Renal pelvis (tissue), 4 donors: ENCODE measurements around the gene KLF1. TPM values are rescaled to one million over a fixed set of nuclear protein-coding genes. Genes with fewer than 3 reads are reported as not detected.
"Not testable (repeated sequence)": the region's sequence is repeated elsewhere in the genome, so short reads cannot be mapped to it uniquely, and the experiment has no call there.

Experiments used
- DNase-seq: peaks from one replicate; pipeline ENCODE4 v3.0.0-alpha.2; 2013
- polyA plus RNA-seq, 3 donors: library from polyadenylated mRNA; unstranded; fragments of 120-200 nt; gene quantifications; one replicate each; pipeline ENCODE4 v1.2.1, GENCODE V29; 2013; ENCODE audit not compliant: insufficient read length in 3 of 3

The KLF1 gene
- polyA plus RNA-seq, 3 donors: 0.20 to 0.46 (median 0.45) TPM

GRCh38 chr19:12867120-12868099 lies 19.6 kb downstream of the KLF1 start:
- peak; percentile 84 for DNase-seq

- no peak for DNase-seq
Measured at GRCh38 chr19:12866416-12867119, 20.4 kb downstream of the KLF1 start.

GRCh38 chr19:12865746-12866415 lies 21.1 kb downstream of the KLF1 start:
- no peak for DNase-seq

- DNase-seq: no peak
Measured at GRCh38 chr19:12864721-12865715, 22.0 kb downstream of the KLF1 start.

- DNase-seq: no peak
Measured at GRCh38 chr19:12864143-12864542, 22.9 kb downstream of the KLF1 start.

GRCh38 chr19:12859546-12859945 lies 27.5 kb downstream of the KLF1 start:
- no peak for DNase-seq

- DNase-seq: no peak
Measured at GRCh38 chr19:12858041-12858928, 28.7 kb downstream of the KLF1 start.

GRCh38 chr19:12856653-12857052 lies 30.3 kb downstream of the KLF1 start:
- DNase-seq: no peak

- DNase-seq: peak; percentile 76
Measured at GRCh38 chr19:12847159-12848139, 39.6 kb downstream of the KLF1 start.

GRCh38 chr19:12846613-12847012 lies 40.4 kb downstream of the KLF1 start:
- DNase-seq: not testable (repeated sequence)

GRCh38 chr19:12843999-12844732 lies 42.8 kb downstream of the KLF1 start:
- no peak for DNase-seq

- no peak for DNase-seq
Measured at GRCh38 chr19:12843328-12843727, 43.7 kb downstream of the KLF1 start.

- DNase-seq: no peak
Measured at GRCh38 chr19:12842511-12842910, 44.5 kb downstream of the KLF1 start.

- no peak for DNase-seq
Measured at GRCh38 chr19:12841094-12841493, 45.9 kb downstream of the KLF1 start.

GRCh38 chr19:12840091-12841079 lies 46.6 kb downstream of the KLF1 start:
- peak; percentile 49 for DNase-seq

- no peak for DNase-seq
Measured at GRCh38 chr19:12838886-12839756, 47.9 kb downstream of the KLF1 start.
